Astrocyte (in vitro differentiated cells and primary cell): ENCODE results near the gene FLCN. TPM values are rescaled to one million over a fixed set of nuclear protein-coding genes. Genes with fewer than 3 reads are reported as not detected.

ENCODE experiments used
- DNase-seq: peaks from one replicate; pipeline ENCODE4 v3.0.0-alpha.2; 2010; ENCODE audit warnings: low read depth
- FAIRE-seq: peaks from 2 replicates; lab custom pipeline; 2011; peaks lifted over from hg19 to GRCh38; lab: Jason Lieb, UNC
- H2AFZ ChIP-seq: 2 replicates; pipeline ENCODE4 v1.6.0; 2012; ENCODE audit warnings: low read depth, low read length, inconsistent platforms
- H3K27ac ChIP-seq: 2 replicates; pipeline ENCODE4 v1.5.1; 2011; ENCODE audit warnings: low read depth, low read length, inconsistent platforms
- H3K27me3 ChIP-seq: 2 replicates; pipeline ENCODE4 v1.6.0; 2011; ENCODE audit warnings: low read length, inconsistent platforms; ENCODE audit not compliant: insufficient read depth
- H3K36me3 ChIP-seq: 2 replicates; pipeline ENCODE4 v1.5.1; 2011; ENCODE audit warnings: low read length, inconsistent platforms; ENCODE audit not compliant: insufficient read depth
- H3K4me1 ChIP-seq: 2 replicates; pipeline ENCODE4 v1.5.1; 2011; ENCODE audit warnings: low read length, inconsistent platforms; ENCODE audit not compliant: insufficient read depth
- H3K4me2 ChIP-seq: 2 replicates; pipeline ENCODE4 v1.6.0; 2012; ENCODE audit warnings: low read length, inconsistent platforms
- H3K4me3 ChIP-seq: 2 replicates; pipeline ENCODE4 v1.5.1; 2011; ENCODE audit warnings: low read depth, mild to moderate bottlenecking, low read length, inconsistent platforms; ENCODE audit not compliant: insufficient read depth
- H3K79me2 ChIP-seq: 2 replicates; pipeline ENCODE4 v1.6.0; 2012; ENCODE audit warnings: mild to moderate bottlenecking, low read length, inconsistent platforms; ENCODE audit not compliant: insufficient read depth
- H3K9ac ChIP-seq: 2 replicates; pipeline ENCODE4 v1.6.0; 2012; ENCODE audit warnings: mild to moderate bottlenecking, low read length, inconsistent platforms
- H3K9me3 ChIP-seq: 2 replicates; pipeline ENCODE4 v1.5.1; 2012; ENCODE audit warnings: low read depth, mild to moderate bottlenecking, low read length, inconsistent platforms; ENCODE audit not compliant: insufficient read depth
- H4K20me1 ChIP-seq: 2 replicates; pipeline ENCODE4 v1.6.0; 2012; ENCODE audit warnings: low read length, inconsistent platforms; ENCODE audit not compliant: insufficient read depth
- H3K27ac Mint-ChIP-seq: one replicate; pipeline ENCODE4 v1.8.0; 2021; ENCODE audit warnings: mild to moderate bottlenecking, mixed read lengths; ENCODE audit not compliant: unreplicated experiment
- H3K27me3 Mint-ChIP-seq: one replicate; pipeline ENCODE4 v1.8.0; 2021; ENCODE audit warnings: low read depth, mixed read lengths; ENCODE audit not compliant: unreplicated experiment
- H3K36me3 Mint-ChIP-seq: one replicate; pipeline ENCODE4 v1.8.0; 2021; ENCODE audit warnings: low read depth, mixed read lengths; ENCODE audit not compliant: unreplicated experiment
- H3K4me1 Mint-ChIP-seq: one replicate; pipeline ENCODE4 v1.8.0; 2021; ENCODE audit warnings: low read depth, mixed read lengths; ENCODE audit not compliant: unreplicated experiment
- H3K4me3 Mint-ChIP-seq: one replicate; pipeline ENCODE4 v1.8.0; 2021; ENCODE audit warnings: mild to moderate bottlenecking, moderate library complexity, mixed read lengths; ENCODE audit not compliant: unreplicated experiment
- H3K9me3 Mint-ChIP-seq: one replicate; pipeline ENCODE4 v1.8.0; 2021; ENCODE audit warnings: mild to moderate bottlenecking, mixed read lengths; ENCODE audit not compliant: unreplicated experiment
- CTCF ChIP-seq: IDR thresholded peaks from 2 replicates; pipeline ENCODE4 v1.5.1; 2011; ENCODE audit warnings: low read depth, mild to moderate bottlenecking, inconsistent platforms, low read length, moderate library complexity; ENCODE audit not compliant: insufficient read depth
- EZH2 ChIP-seq: IDR thresholded peaks from 2 replicates; pipeline ENCODE4 v1.6.1; 2012; ENCODE audit warnings: mild to moderate bottlenecking, low read length, inconsistent platforms; ENCODE audit not compliant: insufficient read depth
- total RNA-seq: library from RNA; stranded (reverse); gene quantifications from 2 replicates; pipeline ENCODE4 v1.2.1, GENCODE V29; 2021

FLCN gene
- total RNA-seq, 1 donor from 2014 or later, result 40.0 TPM

DNA sequence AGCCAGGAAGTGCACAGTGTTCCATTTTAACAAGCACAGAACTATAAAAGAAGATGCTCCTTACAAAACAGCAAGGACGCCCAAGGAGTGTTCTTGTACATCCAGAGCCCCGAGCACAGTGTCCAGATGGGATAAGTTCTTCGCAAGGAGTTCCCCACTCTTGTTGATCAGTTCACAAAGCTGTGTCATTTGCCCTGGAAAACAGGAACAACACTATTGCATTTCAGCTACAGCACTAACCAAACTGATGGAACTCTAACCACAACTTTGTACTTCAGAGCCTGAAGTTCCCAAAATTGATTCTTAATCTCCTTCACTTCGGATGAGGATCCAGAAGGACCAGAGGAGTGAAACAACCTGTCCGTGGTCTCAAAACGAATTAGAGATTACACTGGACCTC, 39.0 kb upstream of the FLCN start:
- Mint-ChIP-seq H3K4me3 (no peak overlapping the region), H3K36me3 (peaks cover 4% of the 10 kb centered on the region), H3K9me3 (no peaks in the 10 kb centered on the region), H3K27ac (no peak overlapping the region), H3K27me3 (no peaks in the 10 kb centered on the region), H3K4me1 (peaks cover 6% of the 10 kb centered on the region)
- Histone ChIP-seq H3K27me3 (no peaks in the 10 kb centered on the region), H2AFZ (no peak overlapping the region), H3K36me3 (peaks cover 4% of the 10 kb centered on the region), H3K27ac (no peak overlapping the region), H3K9ac (no peak overlapping the region), H4K20me1 (peaks cover 63% of the 10 kb centered on the region), H3K4me2 (no peak overlapping the region), H3K79me2 (peaks cover 78% of the 10 kb centered on the region), H3K4me1 (peaks cover 4% of the 10 kb centered on the region), H3K4me3 (no peak overlapping the region), H3K9me3 (no peaks in the 10 kb centered on the region)
- DNase-seq, result no peak
- TF ChIP-seq CTCF (no peak), EZH2 (no peak)
- no peak for FAIRE-seq

DNA sequence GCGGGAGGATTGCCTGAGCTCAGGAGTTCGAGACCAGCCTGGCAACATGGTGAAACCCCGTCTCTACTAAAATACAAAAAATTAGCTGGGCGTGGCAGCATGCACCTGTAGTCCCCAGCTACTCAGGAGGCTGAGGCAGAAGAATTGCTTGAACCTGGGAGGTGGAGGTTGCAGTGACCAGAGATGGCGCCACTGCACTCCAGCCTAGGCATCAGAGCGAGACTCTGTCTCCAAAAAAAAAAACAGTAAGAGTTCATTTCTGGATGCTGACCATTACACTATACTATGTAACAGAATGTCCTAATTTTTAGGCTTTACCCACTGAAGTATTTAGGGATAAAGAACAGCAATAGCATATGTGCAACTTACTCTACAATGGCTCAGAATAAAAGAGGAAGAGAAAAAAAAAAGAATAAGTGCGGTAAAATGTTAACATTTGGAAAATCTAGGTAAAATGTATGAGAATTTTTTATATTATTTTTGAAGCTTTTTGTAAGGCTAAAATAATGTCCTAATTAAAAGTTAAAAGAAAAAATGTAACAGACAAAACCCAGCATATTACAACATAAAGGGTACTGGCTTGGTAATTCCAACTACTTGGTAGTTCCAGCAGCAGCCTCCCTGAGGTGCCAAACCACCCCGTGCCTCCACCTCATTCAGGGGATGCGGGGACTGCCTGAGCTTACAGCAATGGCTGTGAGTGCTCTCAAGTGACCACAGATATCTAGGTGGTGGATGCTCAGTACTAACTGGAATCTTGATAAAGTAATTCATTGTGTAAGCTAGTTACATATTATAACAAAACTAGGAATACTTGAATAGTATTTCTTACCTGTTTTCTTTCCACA, 33.2 kb upstream of the FLCN start:
- H3K27me3 Mint-ChIP-seq, result no peaks in the 10 kb centered on the region
- H3K27ac ChIP-seq, result no peak overlapping the region
- no peak overlapping the region for H3K4me3 Mint-ChIP-seq
- DNase-seq (no peak), FAIRE-seq (no peak)
- H3K9me3 Mint-ChIP-seq, result no peaks in the 10 kb centered on the region
- H3K4me3 ChIP-seq, result no peak overlapping the region
- no peak overlapping the region for H3K27ac Mint-ChIP-seq
- no peaks in the 10 kb centered on the region for H3K4me1 Mint-ChIP-seq
- no peaks in the 10 kb centered on the region for H3K4me1 ChIP-seq
- no peak overlapping the region for H2AFZ ChIP-seq
- H3K4me2 ChIP-seq, result no peak overlapping the region
- H3K9ac ChIP-seq, result no peak overlapping the region
- peaks cover 30% of the 10 kb centered on the region for H4K20me1 ChIP-seq
- peaks cover 27% of the 10 kb centered on the region for H3K36me3 ChIP-seq
- TF ChIP-seq EZH2 (no peak), CTCF (no peak)
- H3K36me3 Mint-ChIP-seq, result peaks cover 11% of the 10 kb centered on the region
- H3K9me3 ChIP-seq, result no peaks in the 10 kb centered on the region
- peaks cover 23% of the 10 kb centered on the region for H3K79me2 ChIP-seq
- no peaks in the 10 kb centered on the region for H3K27me3 ChIP-seq

DNA sequence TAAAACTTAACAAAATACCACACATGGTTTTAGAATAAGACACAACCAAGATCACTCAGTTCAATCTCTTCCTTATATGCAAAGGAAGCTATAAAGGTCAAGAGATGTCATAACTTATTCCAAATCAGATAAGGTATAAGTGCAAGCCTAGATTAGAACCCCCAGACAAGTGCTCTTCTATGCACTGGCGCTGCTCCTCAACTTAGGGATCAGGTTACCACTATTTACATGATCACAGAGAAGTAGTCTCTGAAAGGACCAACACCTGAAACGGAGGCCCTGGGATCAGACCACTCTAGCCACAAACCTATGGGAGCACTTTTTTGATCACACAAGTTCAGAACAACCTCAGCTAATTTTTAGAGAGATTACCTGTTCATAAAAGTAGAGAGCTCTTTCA, 27.5 kb upstream of the FLCN start:
- Histone ChIP-seq H2AFZ (no peak overlapping the region), H3K79me2 (no peaks in the 10 kb centered on the region), H3K4me3 (no peak overlapping the region), H4K20me1 (peaks cover 13% of the 10 kb centered on the region), H3K9me3 (no peaks in the 10 kb centered on the region), H3K9ac (no peak overlapping the region), H3K27ac (no peak overlapping the region), H3K4me2 (no peak overlapping the region), H3K4me1 (no peaks in the 10 kb centered on the region), H3K36me3 (peaks cover 45% of the 10 kb centered on the region), H3K27me3 (no peaks in the 10 kb centered on the region)
- no peak overlapping the region for H3K27ac Mint-ChIP-seq
- peaks cover 18% of the 10 kb centered on the region for H3K36me3 Mint-ChIP-seq
- no peaks in the 10 kb centered on the region for H3K9me3 Mint-ChIP-seq
- FAIRE-seq, result no peak
- no peaks in the 10 kb centered on the region for H3K27me3 Mint-ChIP-seq
- H3K4me1 Mint-ChIP-seq, result no peaks in the 10 kb centered on the region
- TF ChIP-seq CTCF, result no peak
- TF ChIP-seq EZH2, result no peak
- DNase-seq, result no peak
- no peak overlapping the region for H3K4me3 Mint-ChIP-seq
